ENCODE measurements around the gene ARHGAP36. TPM values are rescaled to one million over a fixed set of nuclear protein-coding genes. Genes with fewer than 3 reads are reported as not detected.
A peak's percentile ranks its signal among the peaks of the same experiment; 100 is the strongest.

The ARHGAP36 gene
- total RNA-seq, 1 experiment from 2014 or later, result 0.37 TPM

DNA sequence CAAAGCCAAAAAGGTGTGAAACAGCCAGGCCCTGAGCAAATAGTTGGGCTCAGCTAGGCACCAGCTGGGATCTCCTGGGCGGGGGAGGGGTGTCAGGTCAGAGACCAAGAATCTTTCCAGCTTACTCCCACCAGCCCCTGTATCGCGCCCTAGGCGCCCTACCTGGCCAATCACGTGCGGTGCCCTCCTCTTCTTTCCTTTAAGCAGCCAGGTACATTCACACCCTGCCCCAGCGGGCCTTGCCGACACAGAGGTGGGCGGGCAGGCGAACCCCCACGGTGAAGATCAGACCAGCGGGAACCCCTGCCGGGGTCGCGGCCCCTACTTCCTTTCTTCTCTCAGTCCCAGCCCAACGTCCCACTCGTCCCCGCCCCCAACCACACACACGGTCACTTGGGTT, 9.1 kb downstream of the ARHGAP36 start:
- peak overlapping the region in 1 of 2 experiments; percentile 24; a peak in 3 of 5 replicates for H3K4me3 Mint-ChIP-seq
- no peak overlapping the region for H2BK5ac ChIP-seq (ENCODE audit: insufficient read length, low read length)
- no peak overlapping the region for H2BK12ac ChIP-seq (ENCODE audit: insufficient read length, low read depth, low read length)
- no peak overlapping the region for H2AK5ac ChIP-seq (ENCODE audit: insufficient read length, low read length)
- no peak overlapping the region for H3T11ph ChIP-seq (ENCODE audit: low read length)
- H3K56ac ChIP-seq (ENCODE audit: insufficient read length, low read depth, low read length), result no peak overlapping the region
- H3K18ac ChIP-seq (ENCODE audit: insufficient read length, low read depth, low read length), result no peak overlapping the region
- H3K36me3 Mint-ChIP-seq (ENCODE audit: insufficient read depth in 1 of 3, low read depth in 3 of 3), result no peaks in the 10 kb centered on the region
- peak; percentile 66 for DNase-seq
- no peak overlapping the region for H4K91ac ChIP-seq (ENCODE audit: insufficient read length, low read depth, low read length)
- H4K5ac ChIP-seq (ENCODE audit: insufficient read length, low read depth, low read length), result no peak overlapping the region
- no peak overlapping the region for H3K23ac ChIP-seq (ENCODE audit: insufficient read length, low read depth, low read length)
- no peak overlapping the region for H2BK20ac ChIP-seq (ENCODE audit: low read depth, low read length, poor library complexity, severe bottlenecking)
- no peak overlapping the region for H3K9ac ChIP-seq (ENCODE audit: extremely low read depth, insufficient read length, low read length)
- peaks cover 21 to 32% of the 10 kb centered on the region in 2 experiments for H3K4me1 Mint-ChIP-seq
- no peak overlapping the region for H2AFZ ChIP-seq (ENCODE audit: low read length)
- H3K9me3 Mint-ChIP-seq, result no peaks in the 10 kb centered on the region
- no peaks in the 10 kb centered on the region for H4K20me1 ChIP-seq (ENCODE audit: control insufficient read depth, insufficient read depth, insufficient read length)
- H3K27me3 Mint-ChIP-seq (ENCODE audit: low read depth), result peaks cover 33% of the 10 kb centered on the region
- H3K14ac ChIP-seq (ENCODE audit: insufficient read depth, low read length), result no peak overlapping the region
- H4K8ac ChIP-seq (replicated peaks; ENCODE audit: insufficient read length, low read depth, low read length), result no peak overlapping the region
- H3K23me2 ChIP-seq (ENCODE audit: insufficient read length, low read depth, low read length, poor library complexity, severe bottlenecking), result peaks cover 11% of the 10 kb centered on the region
- H3K79me1 ChIP-seq (ENCODE audit: insufficient read depth, low read depth, low read length, poor library complexity, severe bottlenecking), result no peaks in the 10 kb centered on the region
- H3K9me3 ChIP-seq (ENCODE audit: control insufficient read depth, low read depth, low read length), result no peaks in the 10 kb centered on the region
- no peak overlapping the region for H2BK15ac ChIP-seq (ENCODE audit: low read depth, low read length)
- H3K4me2 ChIP-seq (ENCODE audit: insufficient read depth, insufficient read length, low read length), result peak overlapping the region; percentile 98
- H3K4me1 ChIP-seq (ENCODE audit: insufficient read depth, low read length), result peaks cover 4% of the 10 kb centered on the region; the same call in 1 of the 2 replicates
- no peaks in the 10 kb centered on the region for H3K79me2 ChIP-seq (ENCODE audit: insufficient read depth, low read length)
- no CpG with 5 or more reads among the region's 19 CpGs for WGBS (ENCODE audit: extremely low coverage, insufficient read length, low lambda C conversion rate)
- no peak overlapping the region for H3K4ac ChIP-seq (ENCODE audit: low read depth, low read length)
- H3K27ac Mint-ChIP-seq, result no peak overlapping the region
- TF ChIP-seq, protein P1, sequence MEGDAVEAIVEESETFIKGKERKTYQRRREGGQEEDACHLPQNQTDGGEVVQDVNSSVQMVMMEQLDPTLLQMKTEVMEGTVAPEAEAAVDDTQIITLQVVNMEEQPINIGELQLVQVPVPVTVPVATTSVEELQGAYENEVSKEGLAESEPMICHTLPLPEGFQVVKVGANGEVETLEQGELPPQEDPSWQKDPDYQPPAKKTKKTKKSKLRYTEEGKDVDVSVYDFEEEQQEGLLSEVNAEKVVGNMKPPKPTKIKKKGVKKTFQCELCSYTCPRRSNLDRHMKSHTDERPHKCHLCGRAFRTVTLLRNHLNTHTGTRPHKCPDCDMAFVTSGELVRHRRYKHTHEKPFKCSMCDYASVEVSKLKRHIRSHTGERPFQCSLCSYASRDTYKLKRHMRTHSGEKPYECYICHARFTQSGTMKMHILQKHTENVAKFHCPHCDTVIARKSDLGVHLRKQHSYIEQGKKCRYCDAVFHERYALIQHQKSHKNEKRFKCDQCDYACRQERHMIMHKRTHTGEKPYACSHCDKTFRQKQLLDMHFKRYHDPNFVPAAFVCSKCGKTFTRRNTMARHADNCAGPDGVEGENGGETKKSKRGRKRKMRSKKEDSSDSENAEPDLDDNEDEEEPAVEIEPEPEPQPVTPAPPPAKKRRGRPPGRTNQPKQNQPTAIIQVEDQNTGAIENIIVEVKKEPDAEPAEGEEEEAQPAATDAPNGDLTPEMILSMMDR (conservative IDR thresholded peaks at IDR 0.05), result no peak
- no peak overlapping the region for H3K27ac ChIP-seq (ENCODE audit: insufficient read length, low read depth, low read length)
- H3K27me3 ChIP-seq (ENCODE audit: insufficient read depth, low read length), result peaks cover 30% of the 10 kb centered on the region; the same call in 1 of the 2 replicates
- no peak overlapping the region for H2BK120ac ChIP-seq (ENCODE audit: low read depth, low read length, poor library complexity, severe bottlenecking)
